B cell (primary cell): Measurements from ENCODE around the gene PIP5KL1. TPM values are rescaled to one million over a fixed set of nuclear protein-coding genes. Genes with fewer than 3 reads are reported as not detected.

Experiments
- ATAC-seq: fragments of 200-7000 bp; cut with Tn5 transposase; one replicate; pipeline ENCODE4 v1.10.0; 2021; ENCODE audit warnings: low read depth, mild to moderate bottlenecking, moderate number of reproducible peaks, moderate library complexity
- CTCF ChIA-PET: fragments of 350-600 bp; sonication (Branson Sonifier 250); formaldehyde crosslinking; loops from one replicate; lab custom pipeline; 2021; ENCODE audit warnings: antibody characterized with exemption, inconsistent platforms; lab: Charles Lee
- POLR2A ChIA-PET: fragments of 350-600 bp; sonication (Branson Sonifier 250); formaldehyde crosslinking; loops from one replicate; lab custom pipeline; 2021; ENCODE audit warnings: antibody characterized with exemption; lab: Charles Lee
- DNase-seq: peaks from one replicate; pipeline ENCODE4 v3.0.0; 2013
- H2AFZ ChIP-seq: 2 replicates; pipeline ENCODE4 v1.6.1; 2012; ENCODE audit warnings: mild to moderate bottlenecking, low read depth, low read length; ENCODE audit not compliant: insufficient read depth, poor library complexity, severe bottlenecking
- H3K27ac ChIP-seq, 2 donors: 1 replicate in 1 of 2; 2 replicates in 1 of 2; pipeline ENCODE4 v1.5.1; 2012 to 2013; ENCODE audit warnings: low read length in 2 of 2, mild to moderate bottlenecking in 2 of 2, moderate library complexity in 1 of 2
- H3K27me3 ChIP-seq, 4 experiments: fragments of 200-600 bp in 1 of 4; sonication (generic) in 1 of 4; replicated peaks in 1 of 4; 1 replicate in 2 of 4; 2 replicates in 2 of 4; pipeline versions ENCODE4 v1.6.1 to v1.7.0; 2013 to 2016; ENCODE audit warnings: low read length in 3 of 4, mild to moderate bottlenecking in 2 of 4, mixed read lengths in 1 of 4, moderate library complexity in 1 of 4; ENCODE audit not compliant: insufficient read depth in 4 of 4, control insufficient read depth in 3 of 4; ENCODE audit errors: control extremely low read depth in 1 of 4
- H3K36me3 ChIP-seq, 2 experiments: replicated peaks in 1 of 2; 1 replicate in 1 of 2; 2 replicates in 1 of 2; pipeline versions ENCODE4 v1.6.1 to v1.7.1; 2013; ENCODE audit warnings: low read length in 1 of 2; ENCODE audit not compliant: insufficient read depth in 2 of 2, control insufficient read depth in 1 of 2; ENCODE audit errors: control extremely low read depth in 1 of 2, extremely low read depth in 1 of 2
- H3K4me1 ChIP-seq, 2 donors: fragments of 200-600 bp in 1 of 2; sonication (generic) in 1 of 2; 1 replicate in 1 of 2; 2 replicates in 1 of 2; pipeline versions ENCODE4 v1.5.1 to v1.6.1; 2013 to 2017; ENCODE audit warnings: low read length in 2 of 2; ENCODE audit not compliant: control insufficient read depth in 2 of 2, insufficient read depth in 2 of 2
- H3K4me2 ChIP-seq: replicated peaks from 2 replicates; pipeline ENCODE3; 2012; ENCODE audit warnings: mild to moderate bottlenecking, low read depth, low read length; ENCODE audit not compliant: poor library complexity, severe bottlenecking
- H3K4me3 ChIP-seq, 5 experiments: fragments of 200-600 bp in 1 of 5; sonication (generic) in 1 of 5; 1 replicate in 3 of 5; 2 replicates in 2 of 5; pipeline versions ENCODE4 v1.5.1 to v1.7.0; 2011 to 2016; ENCODE audit warnings: low read length in 4 of 5, mild to moderate bottlenecking in 4 of 5, low read depth in 2 of 5, control low read depth in 1 of 5, moderate library complexity in 1 of 5; ENCODE audit not compliant: insufficient read depth in 1 of 5; ENCODE audit errors: control extremely low read depth in 1 of 5, extremely low read depth in 1 of 5
- H3K79me2 ChIP-seq: fragments of 200-600 bp; sonication (generic); one replicate; pipeline ENCODE4 v1.6.0; 2016; ENCODE audit warnings: low read length; ENCODE audit not compliant: control insufficient read depth, insufficient read depth
- H3K9ac ChIP-seq: fragments of 200-600 bp; sonication (generic); 2 replicates; pipeline ENCODE4 v1.6.1; 2017; ENCODE audit warnings: mild to moderate bottlenecking, low read length, moderate library complexity
- H3K9me3 ChIP-seq, 3 donors: one replicate each; pipeline versions ENCODE4 v1.6.1 to v1.7.1; 2013; ENCODE audit warnings: low read length in 2 of 3; ENCODE audit not compliant: control insufficient read depth in 2 of 3, insufficient read depth in 1 of 3; ENCODE audit errors: control extremely low read depth in 1 of 3
- H4K20me1 ChIP-seq: 2 replicates; pipeline ENCODE4 v1.6.0; 2012; ENCODE audit warnings: mild to moderate bottlenecking, low read length; ENCODE audit not compliant: insufficient read depth, control insufficient read depth, poor library complexity, severe bottlenecking
- H3K27ac Mint-ChIP-seq: one replicate; pipeline ENCODE4 v1.8.0; 2021; ENCODE audit warnings: mixed read lengths
- H3K27me3 Mint-ChIP-seq: one replicate; pipeline ENCODE4 v1.8.0; 2021; ENCODE audit warnings: mixed read lengths
- H3K4me1 Mint-ChIP-seq: one replicate; pipeline ENCODE4 v1.8.0; 2021; ENCODE audit warnings: mixed read lengths
- H3K4me3 Mint-ChIP-seq: one replicate; pipeline ENCODE4 v1.8.0; 2021; ENCODE audit warnings: mixed read lengths
- H3K9me3 Mint-ChIP-seq: one replicate; pipeline ENCODE4 v1.8.0; 2022; ENCODE audit warnings: mixed read lengths; ENCODE audit not compliant: insufficient read depth
- CTCF ChIP-seq: fragments of 200-600 bp; IDR thresholded peaks from one replicate; pipeline ENCODE4 v1.8.0; 2022; ENCODE audit warnings: antibody characterized with exemption, mild to moderate bottlenecking
- EZH2 ChIP-seq: IDR thresholded peaks from 2 replicates; pipeline ENCODE4 v1.6.1; 2012; ENCODE audit warnings: borderline replicate concordance, low read depth, mild to moderate bottlenecking, moderate library complexity, low read length; ENCODE audit not compliant: insufficient read depth, poor library complexity, severe bottlenecking
- WGBS: methylation state at CpG from one replicate; pipeline ENCODE4 v1.1.5; 2013; ENCODE audit warnings: missing lambda C conversion rate; ENCODE audit not compliant: insufficient coverage; 5-methylcytosine and 5-hydroxymethylcytosine counted together
- intact Hi-C: fragments of 100-400 bp; cut with micrococcal nuclease; formaldehyde crosslinking; loops from one replicate; pipeline ENCODE4 v1.10.0; 2022
- polyA plus RNA-seq: library from polyadenylated mRNA; depleted of rRNA; stranded (reverse); fragments of >200 nt; gene quantifications from 2 replicates; pipeline ENCODE4 v1.2.3, GENCODE V29; 2012
- total RNA-seq, 2 donors: library from RNA; stranded (reverse); fragments of 120-200 nt in 1 of 2; gene quantifications; 1 replicate in 1 of 2; 2 replicates in 1 of 2; pipeline versions ENCODE4 v1.2.3 to v1.2.4, GENCODE V29; 2013 to 2022

Gene PIP5KL1
- total and polyA plus RNA-seq, 2 donors (not counting 1 experiment from before 2014, with no cell fraction given): 0.75 to 1.4 TPM

- H3K9ac ChIP-seq: no peak overlapping the region
- peaks cover 90% of the 10 kb centered on the region for H4K20me1 ChIP-seq
- WGBS: 96% methylated on average over 7 of the region's 10 CpGs
- TF ChIP-seq EZH2 (no peak), CTCF (no peak)
- H2AFZ ChIP-seq: no peak overlapping the region
- H3K27me3 Mint-ChIP-seq: no peaks in the 10 kb centered on the region
- CTCF ChIA-PET: interaction anchor here (1.6 to 20.6 kb wide), 4 partner anchors 11 to 66 kb away, joined by 6 to 282 read pairs (median 94); no protein-coding TSS in a partner anchor
- H3K9me3 ChIP-seq: no peaks in the 10 kb centered on the region
- DNase-seq: no peak
- H3K27ac Mint-ChIP-seq: peak overlapping the region; percentile 96
- no peaks in the 10 kb centered on the region for H3K9me3 Mint-ChIP-seq
- peak overlapping the region in 1 of 2 donors; percentile 97 for H3K27ac ChIP-seq
- no peak overlapping the region for H3K4me3 ChIP-seq
- peaks cover 95% of the 10 kb centered on the region for H3K4me1 Mint-ChIP-seq
- peaks cover 86 to 98% of the 10 kb centered on the region in 2 donors for H3K4me1 ChIP-seq
- POLR2A ChIA-PET: interaction anchor here (0.6 kb wide), 1 partner anchor 17 kb away, joined by 5 read pairs; no protein-coding TSS in a partner anchor
- H3K79me2 ChIP-seq: peaks cover 99% of the 10 kb centered on the region
- H3K36me3 ChIP-seq: peaks cover 0 to 16% of the 10 kb centered on the region in 2 experiments
- H3K4me3 Mint-ChIP-seq: peak overlapping the region; percentile 65
- intact Hi-C loops: no loop called here
- H3K4me2 ChIP-seq: peak overlapping the region; percentile 76
- ATAC-seq: no peak
- H3K27me3 ChIP-seq: no peaks in the 10 kb centered on the region
Measured at GRCh38 chr9:127968700-127969383, 38.3 kb upstream of the PIP5KL1 start.

GRCh38 chr9:127968042-127968441, 37.5 kb upstream of the PIP5KL1 start:
- intact Hi-C loops: no loop called here
- Histone ChIP-seq H3K4me3 (no peak overlapping the region), H3K27ac (peak overlapping the region in 1 of 2 donors; percentile 97), H3K9ac (no peak overlapping the region), H4K20me1 (peaks cover 90% of the 10 kb centered on the region), H3K9me3 (no peaks in the 10 kb centered on the region), H3K36me3 (peaks cover 0 to 13% of the 10 kb centered on the region in 2 experiments), H3K4me1 (peaks cover 84 to 98% of the 10 kb centered on the region in 2 donors), H3K4me2 (peak overlapping the region; percentile 47), H3K27me3 (no peaks in the 10 kb centered on the region), H2AFZ (no peak overlapping the region), H3K79me2 (peaks cover 99% of the 10 kb centered on the region)
- ChIA-PET POLR2A (interaction anchor here (1.1 kb wide), 1 partner anchor 12 kb away, joined by 6 read pairs; the partner anchor contains the start of gene EEIG1), CTCF (interaction anchor here (0.7 to 2.5 kb wide), 6 partner anchors 11 to 67 kb away, joined by 3 to 9 read pairs (median 6); no protein-coding TSS in a partner anchor)
- DNase-seq: no peak
- 100% methylated on average over 1 of the region's 3 CpGs for WGBS
- peak overlapping the region; percentile 11 for H3K4me3 Mint-ChIP-seq
- ATAC-seq: no peak
- no peaks in the 10 kb centered on the region for H3K27me3 Mint-ChIP-seq
- H3K27ac Mint-ChIP-seq: peak overlapping the region; percentile 81
- no peaks in the 10 kb centered on the region for H3K9me3 Mint-ChIP-seq
- H3K4me1 Mint-ChIP-seq: peaks cover 95% of the 10 kb centered on the region
- TF ChIP-seq CTCF (no peak), EZH2 (no peak)
